HG02763 (cell line): ENCODE results near the gene CDH15.

Experiments
- ATAC-seq: cut with Tn5 transposase; IDR thresholded peaks from one replicate; pipeline ENCODE4 v1.9.1; 2021; ENCODE audit warnings: mild to moderate bottlenecking, moderate library complexity; ENCODE audit not compliant: unreplicated experiment

The CDH15 gene, protein sequence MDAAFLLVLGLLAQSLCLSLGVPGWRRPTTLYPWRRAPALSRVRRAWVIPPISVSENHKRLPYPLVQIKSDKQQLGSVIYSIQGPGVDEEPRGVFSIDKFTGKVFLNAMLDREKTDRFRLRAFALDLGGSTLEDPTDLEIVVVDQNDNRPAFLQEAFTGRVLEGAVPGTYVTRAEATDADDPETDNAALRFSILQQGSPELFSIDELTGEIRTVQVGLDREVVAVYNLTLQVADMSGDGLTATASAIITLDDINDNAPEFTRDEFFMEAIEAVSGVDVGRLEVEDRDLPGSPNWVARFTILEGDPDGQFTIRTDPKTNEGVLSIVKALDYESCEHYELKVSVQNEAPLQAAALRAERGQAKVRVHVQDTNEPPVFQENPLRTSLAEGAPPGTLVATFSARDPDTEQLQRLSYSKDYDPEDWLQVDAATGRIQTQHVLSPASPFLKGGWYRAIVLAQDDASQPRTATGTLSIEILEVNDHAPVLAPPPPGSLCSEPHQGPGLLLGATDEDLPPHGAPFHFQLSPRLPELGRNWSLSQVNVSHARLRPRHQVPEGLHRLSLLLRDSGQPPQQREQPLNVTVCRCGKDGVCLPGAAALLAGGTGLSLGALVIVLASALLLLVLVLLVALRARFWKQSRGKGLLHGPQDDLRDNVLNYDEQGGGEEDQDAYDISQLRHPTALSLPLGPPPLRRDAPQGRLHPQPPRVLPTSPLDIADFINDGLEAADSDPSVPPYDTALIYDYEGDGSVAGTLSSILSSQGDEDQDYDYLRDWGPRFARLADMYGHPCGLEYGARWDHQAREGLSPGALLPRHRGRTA

DNA sequence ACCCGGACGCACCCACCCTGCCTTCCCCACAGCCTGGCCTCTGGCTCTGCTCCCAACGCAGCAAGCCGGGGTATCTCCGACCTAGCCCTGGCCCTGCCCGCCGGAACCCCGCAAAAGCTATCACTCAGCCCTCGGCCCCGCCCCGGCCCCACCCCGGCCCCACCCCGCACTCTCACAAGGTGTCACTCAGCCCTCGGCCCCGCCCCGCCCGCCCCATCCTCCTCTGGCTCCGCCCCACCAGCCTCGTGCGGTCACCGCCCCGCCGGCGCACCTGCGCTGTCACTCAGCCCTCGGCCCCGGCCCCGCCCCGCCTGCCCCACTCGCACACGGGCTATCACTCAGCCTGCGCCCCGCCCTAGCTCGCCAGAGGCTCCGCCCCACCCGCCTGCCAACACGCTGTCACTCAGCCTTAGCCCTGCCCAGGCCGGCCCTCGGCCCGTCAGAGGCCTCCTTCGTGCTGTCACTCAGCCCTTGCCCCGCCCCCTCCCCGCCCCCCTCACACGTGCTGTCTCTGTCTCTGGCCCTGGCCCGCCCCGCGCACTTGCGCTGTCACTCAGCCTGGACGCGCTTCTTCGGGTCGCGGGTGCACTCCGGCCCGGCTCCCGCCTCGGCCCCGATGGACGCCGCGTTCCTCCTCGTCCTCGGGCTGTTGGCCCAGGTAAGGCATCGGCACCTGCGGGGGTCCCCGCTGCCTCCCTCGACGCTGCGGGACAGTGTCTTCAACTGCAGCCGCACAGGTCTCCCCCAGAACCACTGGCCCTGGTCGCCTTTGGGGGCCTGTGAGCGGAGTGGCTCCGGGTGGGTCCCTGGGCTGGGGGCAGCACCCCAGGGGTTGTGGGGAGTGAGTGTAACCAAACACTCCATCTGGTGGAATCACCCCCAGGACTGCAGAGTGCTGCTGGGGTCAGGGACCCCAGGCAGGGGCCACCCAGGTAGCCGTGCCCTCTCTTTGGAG is at the start of gene CDH15:
Gene CDH15, plus strand, starts transcription at position 533 of the 955 bp plus-strand sequence. Its CDS starts 84 bp downstream, at position 617.
- ATAC-seq = peak; percentile 82

DNA sequence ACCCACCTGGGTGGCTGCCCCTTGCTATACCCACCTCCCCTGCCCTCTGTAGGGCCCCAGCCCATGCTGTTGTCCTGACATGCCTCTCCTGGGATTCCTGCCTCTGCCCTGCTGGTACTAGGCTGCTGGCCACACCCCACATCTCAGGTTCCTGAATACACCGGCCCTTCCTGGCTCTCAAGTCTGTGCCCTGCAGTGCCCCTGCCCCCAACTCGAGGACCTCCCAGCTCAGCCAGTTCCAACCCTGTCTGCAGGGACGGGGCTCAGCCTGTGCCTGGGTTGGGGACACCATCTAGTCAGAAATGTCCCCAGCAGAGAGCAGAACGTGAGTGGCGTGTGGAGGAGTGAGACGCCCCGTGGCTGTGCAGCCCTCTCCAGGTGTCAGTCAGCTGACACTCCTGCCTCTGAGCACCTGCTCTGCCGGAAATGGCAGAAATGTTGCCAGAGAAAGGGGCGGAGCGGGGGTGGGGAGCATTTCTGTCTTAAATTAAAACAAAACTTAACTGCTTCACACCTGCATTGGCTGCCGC is 49.2 kb upstream of the CDH15 start:
- peak; percentile 44 for ATAC-seq

DNA sequence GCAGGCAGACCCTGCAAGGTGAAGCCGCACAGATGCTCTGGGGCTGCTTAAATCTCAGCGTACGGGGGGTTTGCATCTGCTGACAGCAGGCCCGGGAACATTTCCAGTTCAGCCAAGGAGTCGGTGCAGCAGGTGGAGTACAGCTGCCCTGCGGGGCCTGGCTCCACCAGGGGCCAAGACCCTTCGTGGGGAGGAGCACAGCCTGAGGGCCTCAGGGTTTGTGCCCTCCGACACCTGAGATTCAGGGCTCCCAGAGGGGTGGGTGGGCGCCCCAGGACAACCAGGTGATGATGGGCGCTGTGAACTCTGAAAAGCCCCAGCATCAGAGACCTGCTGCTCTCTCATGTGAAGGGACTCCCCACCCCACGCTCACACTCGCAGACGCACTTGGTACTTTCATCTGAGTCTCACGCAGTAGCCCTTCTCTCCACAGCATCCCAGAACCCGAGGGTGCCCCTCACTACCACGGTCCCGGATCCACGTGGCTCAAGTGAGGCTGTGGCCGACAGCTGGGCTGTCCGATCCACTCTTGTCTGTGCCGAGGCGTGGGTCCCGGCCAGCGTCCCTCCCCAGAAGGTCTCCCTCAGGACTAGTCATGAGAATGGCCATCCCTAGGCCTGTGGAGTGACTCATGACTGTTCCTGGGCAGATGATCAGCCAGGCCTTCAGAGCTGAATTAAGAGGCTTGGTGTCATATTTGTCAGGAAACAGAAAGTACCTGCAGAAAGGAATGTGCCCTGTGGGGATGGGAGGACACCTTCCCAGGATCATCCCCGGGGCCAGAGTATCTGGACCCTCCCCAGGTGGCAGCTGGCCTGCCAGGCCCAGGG is 48.3 kb upstream of the CDH15 start:
- ATAC-seq = no peak

DNA sequence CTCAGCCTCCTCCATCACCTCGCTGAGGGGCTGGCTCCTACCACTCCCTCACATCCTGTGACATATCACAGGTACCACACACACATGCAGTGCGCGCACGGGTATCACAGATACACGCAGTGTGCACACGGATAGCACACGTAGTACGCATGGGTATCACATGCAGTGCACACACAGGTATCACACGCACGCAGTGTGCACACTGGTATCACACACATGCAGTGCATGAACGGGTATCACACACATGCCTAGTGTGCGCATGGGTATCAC is 47.8 kb upstream of the CDH15 start:
- no peak for ATAC-seq

DNA sequence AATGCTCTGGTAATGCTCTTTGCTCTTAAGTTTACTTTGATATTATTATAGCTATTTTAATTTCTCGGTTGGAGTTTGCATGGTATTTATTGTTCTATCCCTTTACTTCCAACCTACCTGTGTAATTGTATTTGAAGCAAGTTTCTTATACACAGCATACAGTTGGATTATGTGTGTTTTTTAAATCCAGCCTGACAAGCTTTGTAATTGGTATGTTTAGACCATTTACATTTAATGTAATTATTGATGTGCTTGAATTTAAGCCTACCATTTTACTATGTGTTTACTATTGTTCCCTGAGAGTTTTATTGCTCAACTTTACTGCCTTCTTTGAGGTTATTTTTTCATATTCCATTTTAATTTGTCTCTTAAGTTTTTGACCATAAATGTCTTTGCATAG is 42.2 kb upstream of the CDH15 start:
- no peak for ATAC-seq

DNA sequence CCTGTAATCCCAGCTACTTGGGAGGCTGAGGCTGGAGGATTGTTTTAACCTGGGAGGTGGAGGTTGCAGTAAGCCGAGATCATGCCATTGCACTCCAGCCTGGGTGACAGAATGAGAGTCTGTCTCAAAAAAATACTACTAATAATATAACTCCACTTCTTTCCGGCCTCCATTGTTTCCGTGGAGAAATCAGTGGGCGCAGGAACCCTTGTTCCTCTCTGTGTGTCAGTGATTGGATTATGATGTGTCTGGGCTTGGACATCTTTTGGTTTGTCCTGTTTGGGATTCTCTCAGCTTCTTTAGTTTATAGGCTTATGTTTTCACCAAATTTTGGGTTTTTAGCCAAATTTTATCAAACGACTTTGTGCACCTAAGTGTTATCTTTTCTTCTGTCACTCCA is 41.1 kb upstream of the CDH15 start:
- ATAC-seq = no peak

DNA sequence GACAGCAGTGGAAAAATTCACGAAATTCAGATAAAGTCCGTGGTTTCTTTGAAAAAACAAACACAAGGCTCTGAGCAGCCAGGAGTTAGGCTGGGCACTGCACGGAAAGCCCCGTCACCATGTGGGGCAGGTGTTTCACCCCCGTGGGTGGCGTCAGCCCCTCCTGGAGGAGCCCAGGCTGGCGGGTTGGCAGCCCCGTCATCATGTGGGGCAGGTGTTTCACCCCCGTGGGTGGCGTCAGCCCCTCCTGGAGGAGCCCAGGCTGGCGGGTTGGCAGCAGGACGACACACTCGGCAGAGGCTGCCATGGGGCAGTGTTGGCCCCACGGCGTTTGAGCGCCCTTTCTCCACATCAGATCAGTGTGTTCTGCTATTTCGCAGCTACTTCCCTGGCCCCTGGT is 39.8 kb upstream of the CDH15 start:
- no peak for ATAC-seq

DNA sequence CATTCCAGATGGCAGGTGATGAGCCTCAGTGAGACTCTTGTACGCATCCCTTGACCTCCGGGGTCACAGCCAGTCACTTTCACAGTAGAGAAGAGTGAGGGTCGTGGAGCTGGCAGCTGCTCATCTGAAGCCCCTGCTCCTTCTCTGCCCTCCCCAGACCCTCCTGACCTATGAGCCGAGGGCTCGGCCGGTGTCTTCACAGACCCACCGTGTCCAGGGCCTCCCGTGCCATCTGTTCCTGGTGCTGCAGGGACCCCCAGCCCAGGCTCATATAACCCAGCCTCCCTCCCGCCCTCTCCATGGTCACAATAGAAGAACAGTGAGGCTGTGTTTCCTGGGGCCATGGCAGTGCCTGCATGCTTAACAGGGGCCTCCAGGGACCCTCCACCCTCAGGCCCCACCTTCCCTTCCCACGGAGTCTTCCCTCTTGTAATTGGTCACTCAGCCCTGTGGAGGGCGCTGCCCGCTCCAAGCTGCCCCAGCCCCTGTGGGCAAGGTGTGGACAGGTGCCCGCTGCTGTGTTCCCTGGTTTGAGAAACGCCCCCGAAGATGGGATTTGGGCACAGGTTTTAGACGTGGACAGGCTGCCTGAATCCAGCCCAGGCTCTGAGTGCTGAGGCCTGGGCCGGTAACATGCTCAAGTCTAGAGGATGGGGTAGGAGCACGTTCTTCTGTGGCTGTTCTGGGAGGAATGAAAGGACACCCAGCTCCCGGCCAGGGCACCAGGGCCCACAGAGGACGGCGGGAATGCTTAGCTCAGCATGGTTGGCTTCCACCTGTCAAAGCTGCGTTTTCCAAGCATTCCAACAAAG is 39.1 kb upstream of the CDH15 start:
- ATAC-seq = no peak

DNA sequence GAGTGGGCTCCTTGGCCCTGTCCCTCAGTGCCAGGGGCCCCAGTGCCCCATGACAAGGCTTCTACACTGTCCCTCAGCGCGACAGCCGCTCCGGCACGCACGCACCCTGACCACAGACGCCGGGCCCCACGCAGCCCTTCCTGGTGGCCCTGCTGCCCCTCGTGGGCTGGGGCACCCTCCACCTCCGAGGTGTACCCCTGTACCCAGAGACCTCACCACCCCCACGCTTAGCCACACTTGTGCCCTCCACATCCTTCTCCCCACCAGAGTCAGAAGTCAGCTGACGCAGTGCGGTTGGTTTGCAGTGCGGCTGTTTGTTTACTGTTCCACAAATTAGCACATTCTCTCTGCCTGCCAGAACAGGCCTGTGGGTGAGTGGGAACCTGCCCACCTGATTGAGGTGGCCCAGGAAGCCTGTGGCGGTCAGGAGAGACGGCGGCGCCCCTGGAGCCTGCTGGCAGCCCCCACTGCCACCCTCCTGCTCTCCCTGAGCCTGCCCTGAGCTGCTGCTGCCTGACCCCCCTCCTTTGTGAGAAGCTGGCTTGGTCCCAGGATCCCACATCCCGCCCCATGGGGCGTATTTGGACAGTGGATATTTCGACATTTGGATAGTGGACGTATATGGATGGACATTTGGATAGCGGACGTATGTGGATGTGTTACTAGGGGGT is 38.0 kb upstream of the CDH15 start:
- no peak for ATAC-seq

DNA sequence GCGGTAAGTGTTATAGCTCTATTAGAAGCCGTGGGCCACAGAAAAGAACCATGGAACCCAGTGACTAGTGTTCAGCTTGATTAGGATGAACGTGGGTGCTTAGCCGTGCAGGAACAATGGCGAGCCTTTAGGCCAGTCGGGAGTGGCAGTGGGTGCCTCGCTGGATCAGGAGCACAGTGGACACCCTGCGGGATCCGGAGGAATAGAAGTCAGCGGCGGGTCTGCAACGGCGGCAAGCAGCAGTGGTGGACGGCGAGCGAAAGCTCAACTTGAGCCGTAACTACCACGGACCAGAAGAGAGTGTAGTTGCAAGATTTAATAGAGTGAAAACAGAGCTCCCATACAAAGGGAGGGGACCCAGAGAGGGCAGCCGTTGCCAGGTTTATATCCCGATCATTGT is 37.3 kb upstream of the CDH15 start:
- no peak for ATAC-seq

DNA sequence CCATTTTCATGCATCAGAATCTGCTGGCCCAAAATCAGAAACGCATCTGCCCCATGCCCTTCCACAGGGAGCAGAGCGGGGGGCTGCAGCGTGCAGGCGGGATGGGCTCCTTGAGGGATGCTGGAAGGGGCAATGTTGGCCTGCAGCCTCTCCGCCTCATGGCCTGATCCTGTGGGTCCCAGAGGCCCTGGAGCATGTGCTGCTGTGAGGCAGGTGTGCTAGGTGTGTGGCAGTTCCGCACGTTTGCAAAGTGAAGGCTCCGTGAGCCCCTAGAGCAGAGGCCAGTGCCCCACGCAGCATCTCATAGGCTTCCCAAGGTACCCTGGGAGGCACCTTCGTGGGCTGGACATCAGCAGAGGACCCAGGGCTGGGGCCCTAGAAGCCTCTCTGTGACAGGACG is 36.4 kb upstream of the CDH15 start:
- no peak for ATAC-seq

DNA sequence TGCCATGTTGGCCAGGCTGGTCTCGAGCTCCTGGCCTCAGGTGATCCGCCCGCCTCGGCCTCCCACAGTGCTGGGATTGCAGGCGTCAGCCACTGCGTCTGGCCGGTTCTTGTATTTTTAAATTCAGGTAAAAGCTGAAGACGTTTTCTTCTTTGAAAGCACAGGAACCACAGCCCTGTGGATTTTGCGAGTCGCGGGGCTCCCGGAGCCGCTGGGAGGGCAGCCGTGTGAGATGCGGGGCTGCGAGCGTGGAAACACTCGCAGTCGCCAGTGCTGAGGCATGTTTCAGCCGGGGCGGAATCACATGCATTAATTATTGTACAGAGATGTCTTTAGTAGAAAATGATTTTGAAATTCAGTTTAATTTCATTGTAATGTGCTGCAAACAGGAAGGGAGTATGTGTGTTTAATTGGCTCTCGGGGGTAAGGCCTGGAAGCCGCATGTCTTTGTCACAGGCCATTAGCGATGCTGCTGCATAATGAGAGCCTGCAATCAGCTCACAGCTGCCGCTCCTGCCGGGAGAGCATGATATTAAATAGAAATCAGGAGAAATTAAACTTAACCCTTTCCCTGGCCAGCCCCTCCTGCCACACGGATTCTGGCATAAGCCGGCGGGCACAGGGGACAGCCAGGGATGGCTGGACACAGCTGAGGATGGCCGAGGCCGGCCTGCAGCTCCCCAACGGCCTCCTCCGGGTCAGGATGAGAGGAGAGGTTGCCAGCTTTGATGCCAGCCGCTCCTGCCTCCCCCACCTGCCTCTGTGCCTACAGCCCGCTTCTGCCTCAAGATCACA is 35.4 kb upstream of the CDH15 start:
- ATAC-seq = no peak

DNA sequence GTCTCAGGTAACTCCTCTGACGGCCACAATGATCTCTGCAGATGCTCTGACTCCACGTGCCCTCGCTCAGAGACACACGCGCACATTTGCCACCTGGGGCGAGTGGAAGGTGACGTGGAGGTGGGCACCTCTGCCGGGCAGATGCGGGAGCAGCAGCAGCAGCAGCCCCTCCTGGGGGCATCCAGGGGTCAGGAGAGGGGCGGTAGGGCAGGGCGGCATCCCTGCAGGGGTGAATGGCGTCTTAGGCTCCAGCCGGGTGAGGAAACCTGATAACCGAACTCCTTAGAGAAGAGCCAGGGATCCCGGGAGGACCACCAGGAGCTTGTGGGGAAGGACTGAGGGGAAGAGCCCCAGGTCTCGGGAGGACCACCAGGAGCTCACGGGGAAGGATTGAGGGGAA is 34.6 kb upstream of the CDH15 start:
- ATAC-seq = no peak

DNA sequence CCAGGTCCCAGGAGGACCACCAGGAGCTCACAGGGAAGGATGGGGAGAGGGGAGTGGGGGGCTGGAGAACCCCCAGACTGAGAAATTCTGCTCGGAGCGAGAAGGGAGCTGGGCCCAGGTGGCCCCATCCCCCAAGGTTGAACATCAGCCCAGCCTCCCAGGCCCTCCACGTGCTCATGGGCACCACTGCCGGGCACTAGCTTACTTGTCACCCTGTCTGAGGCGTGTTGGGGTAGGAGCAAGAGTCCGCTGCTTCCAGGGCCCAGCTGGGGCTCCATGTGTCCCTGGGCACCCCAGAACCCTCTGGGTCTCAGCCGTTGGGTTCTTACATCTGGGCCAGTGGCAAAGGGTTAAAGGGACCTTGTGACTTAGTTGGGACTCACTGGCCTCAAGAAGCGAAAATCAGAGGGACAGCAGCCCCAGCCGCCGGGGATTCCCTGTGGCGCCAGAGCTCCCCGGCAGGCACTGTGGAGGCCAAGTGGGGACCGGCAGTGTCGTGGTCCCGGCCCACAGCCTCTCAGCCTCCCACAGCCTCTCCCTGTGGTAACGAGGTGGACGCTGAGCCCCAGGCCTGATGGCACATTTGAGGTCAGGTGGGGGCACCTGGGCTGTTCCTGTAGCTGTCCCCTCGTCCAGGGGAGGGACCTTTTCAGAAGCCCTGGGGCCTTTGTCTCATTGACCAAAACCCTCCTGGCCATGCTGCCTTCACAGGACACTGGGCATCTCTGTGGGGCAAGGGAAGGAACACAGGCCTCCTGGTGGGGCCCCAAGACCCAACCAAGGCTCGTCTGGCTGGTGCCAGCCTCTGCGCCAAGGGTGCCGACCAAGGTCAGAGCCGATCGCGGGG is 33.7 kb upstream of the CDH15 start:
- ATAC-seq = no peak

DNA sequence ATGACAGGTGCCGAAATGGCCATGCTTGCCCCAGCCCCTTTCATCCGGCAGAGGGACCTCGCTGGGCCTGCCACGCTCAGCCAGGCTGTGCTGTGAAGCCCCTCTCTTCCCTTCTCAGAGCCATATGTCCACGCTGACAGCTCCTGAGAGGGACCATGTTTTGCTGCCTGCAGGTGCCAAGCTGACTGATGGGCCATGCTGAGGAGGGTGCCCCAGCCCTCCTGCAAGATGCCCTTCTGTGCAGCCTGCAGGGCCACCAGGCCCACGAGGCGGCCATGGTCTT is 33.1 kb upstream of the CDH15 start:
- no peak for ATAC-seq

DNA sequence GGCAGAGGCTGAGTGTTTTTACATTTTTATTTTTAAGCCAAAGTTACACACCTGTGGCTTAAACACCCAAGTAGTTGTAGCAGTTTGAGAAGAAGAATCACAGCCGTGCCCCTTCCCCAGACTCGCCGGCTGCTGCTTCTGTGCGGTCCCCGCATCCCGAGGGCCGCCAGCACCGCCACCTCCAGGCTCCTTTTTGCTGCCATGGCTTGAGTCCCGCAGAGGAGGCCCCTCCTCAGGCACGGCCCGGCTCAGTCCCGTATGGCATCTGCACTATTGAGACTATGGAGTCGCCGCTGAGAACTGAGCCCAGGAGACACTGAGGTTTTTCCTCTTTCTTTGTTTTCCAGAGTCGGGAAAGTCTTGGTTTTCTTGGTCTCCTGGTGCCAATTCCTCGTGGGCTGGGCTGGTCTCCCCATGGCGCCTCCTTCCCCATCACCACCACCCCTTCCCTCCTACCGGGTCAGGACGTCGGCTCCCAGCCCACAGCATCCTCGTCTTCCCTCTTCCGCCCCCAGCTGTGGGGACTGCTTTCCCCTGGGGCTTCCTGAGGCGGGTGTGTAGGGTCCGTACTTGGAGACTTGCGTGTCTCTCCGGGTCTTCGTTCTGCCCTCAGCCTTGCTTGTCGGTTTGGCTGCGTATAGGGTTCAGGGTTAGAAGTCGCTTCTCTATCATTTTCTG is 32.6 kb upstream of the CDH15 start:
- ATAC-seq = no peak

DNA sequence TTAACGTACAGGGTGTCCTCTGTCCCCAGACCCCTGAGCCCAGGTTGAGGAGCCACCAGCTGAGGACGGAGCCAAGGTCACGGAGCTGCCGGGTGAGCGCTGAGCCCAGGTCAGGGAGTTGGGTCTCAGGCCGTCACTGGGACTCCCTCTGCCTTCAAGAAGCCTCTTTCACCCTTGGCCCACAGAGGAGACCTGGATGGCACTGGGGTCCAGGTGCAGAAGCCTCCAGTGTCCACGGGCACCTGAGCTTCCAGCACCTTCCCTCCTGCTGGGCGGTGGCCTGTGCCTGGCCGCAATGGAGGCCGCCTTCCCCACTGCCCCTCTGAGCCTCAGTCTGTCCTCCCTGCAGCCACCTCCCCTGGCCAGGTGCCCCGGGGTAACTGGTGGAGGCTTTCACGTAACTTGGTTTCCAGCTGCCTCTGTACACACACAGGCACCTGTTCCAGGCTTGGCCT is 31.6 kb upstream of the CDH15 start:
- ATAC-seq = no peak
